CD4-positive, alpha-beta T cell treated with Interleukin-12 subunit alpha and Interleukin-12 subunit beta, for 1 hour (primary cell): Measurements from ENCODE around the gene SMPX.
"Not testable (repeated sequence)": the region's sequence is repeated elsewhere in the genome, so short reads cannot be mapped to it uniquely, and the experiment has no call there.

Experiments
- DNase-seq: peaks from one replicate; pipeline ENCODE4 v3.0.0-alpha.2; 2020

The SMPX gene

GRCh38 chrX:21757960-21758359, at the start of gene SMPX:
Gene SMPX, minus strand, starts transcription at chrX:21758116. Its CDS starts 3,826 bp downstream, at chrX:21754290.
- no peak for DNase-seq

GRCh38 chrX:21806691-21807090, 48.8 kb upstream of the SMPX start:
- no peak for DNase-seq

GRCh38 chrX:21802839-21803238, 44.9 kb upstream of the SMPX start:
- no peak for DNase-seq

- DNase-seq = no peak
These were observed 44.2 kb upstream of the SMPX start for GRCh38 chrX:21802054-21802670.

- no peak for DNase-seq
These were observed 42.4 kb upstream of the SMPX start for GRCh38 chrX:21800344-21800770.

- DNase-seq = no peak
These were observed 41.9 kb upstream of the SMPX start for GRCh38 chrX:21799767-21800166.

- DNase-seq = no peak
These were observed 40.8 kb upstream of the SMPX start for GRCh38 chrX:21798677-21799219.

GRCh38 chrX:21781976-21782375, 24.1 kb upstream of the SMPX start:
- DNase-seq = no peak

GRCh38 chrX:21781525-21781924, 23.6 kb upstream of the SMPX start:
- DNase-seq = no peak

- no peak for DNase-seq
These were observed 21.2 kb upstream of the SMPX start for GRCh38 chrX:21779095-21779494.

- DNase-seq = no peak
These were observed 20.3 kb upstream of the SMPX start for GRCh38 chrX:21778236-21778635.

GRCh38 chrX:21775128-21775527, 17.2 kb upstream of the SMPX start:
- DNase-seq = not testable (repeated sequence)

- peak; percentile 1 for DNase-seq
These were observed 15.1 kb upstream of the SMPX start for GRCh38 chrX:21773036-21773435.

GRCh38 chrX:21770631-21771321, 12.9 kb upstream of the SMPX start:
- DNase-seq = no peak

- no peak for DNase-seq
These were observed 8.2 kb upstream of the SMPX start for GRCh38 chrX:21766101-21766500.

GRCh38 chrX:21764008-21764407, 6.1 kb upstream of the SMPX start:
- DNase-seq = no peak

GRCh38 chrX:21758488-21758887, 572 bp upstream of the SMPX start:
- DNase-seq = no peak

GRCh38 chrX:21756785-21757529, 959 bp downstream of the SMPX start:
- DNase-seq = no peak

- no peak for DNase-seq
These were observed 8.0 kb downstream of the SMPX start for GRCh38 chrX:21749924-21750323.

- DNase-seq = no peak
These were observed 9.7 kb downstream of the SMPX start for GRCh38 chrX:21748235-21748634.

GRCh38 chrX:21747558-21747957, 10.4 kb downstream of the SMPX start:
- no peak for DNase-seq

- DNase-seq = peak; percentile 23
These were observed 12.2 kb downstream of the SMPX start for GRCh38 chrX:21745756-21746155.

GRCh38 chrX:21744721-21745120, 13.2 kb downstream of the SMPX start:
- no peak for DNase-seq

GRCh38 chrX:21744060-21744459, 13.9 kb downstream of the SMPX start:
- DNase-seq = no peak
